HepG2 (cell line): ENCODE results near the gene CSTB. TPM values are rescaled to one million over a fixed set of nuclear protein-coding genes. Genes with fewer than 3 reads are reported as not detected.

Source experiments
- ADNP ChIP-seq: sonication (generic); formaldehyde crosslinking; IDR thresholded peaks from 2 replicates; pipeline ENCODE4 v1.4.0; 2020; ENCODE audit warnings: missing genetic modification reagents
- CCDC6 ChIP-seq: sonication (generic); formaldehyde crosslinking; IDR thresholded peaks from 2 replicates; pipeline ENCODE4 v1.8.1; 2022; ENCODE audit warnings: mild to moderate bottlenecking, missing genetic modification reagents, moderate library complexity
- CHD4 ChIP-seq: fragments of 200-600 bp; sonication (generic); IDR thresholded peaks from 2 replicates; pipeline ENCODE4 v1.7.0; 2017; ENCODE audit warnings: mild to moderate bottlenecking, low read length, borderline replicate concordance
- DDIT3 ChIP-seq: sonication (generic); formaldehyde crosslinking; IDR thresholded peaks from 2 replicates; pipeline ENCODE4 v1.4.0; 2020; ENCODE audit warnings: mild to moderate bottlenecking, missing genetic modification reagents
- DRAP1 ChIP-seq: IDR thresholded peaks from 2 replicates; pipeline ENCODE4 v1.6.1; 2016; ENCODE audit warnings: missing genetic modification reagents, missing compliant biosample characterization
- HINFP ChIP-seq: sonication (generic); formaldehyde crosslinking; IDR thresholded peaks from 2 replicates; pipeline ENCODE4 v1.4.0; 2020; ENCODE audit warnings: low read depth, mild to moderate bottlenecking, missing genetic modification reagents
- NFE2L2 ChIP-seq: fragments of 150-350 bp; IDR thresholded peaks from 2 replicates; pipeline ENCODE4 v1.6.1; 2014; ENCODE audit warnings: low read length
- PHF8 ChIP-seq: sonication (generic); formaldehyde crosslinking; IDR thresholded peaks from 2 replicates; pipeline ENCODE4 v1.5.0; 2020; ENCODE audit warnings: missing genetic modification reagents
- RFX5 ChIP-seq: IDR thresholded peaks from 2 replicates; pipeline ENCODE4 v1.6.1; 2011; ENCODE audit warnings: low read depth, low read length, improper control_type of control experiment
- SMAD1 ChIP-seq: sonication (generic); formaldehyde crosslinking; IDR thresholded peaks from 2 replicates; pipeline ENCODE4 v1.4.0; 2020; ENCODE audit warnings: missing genetic modification reagents, low read depth, mild to moderate bottlenecking, borderline replicate concordance
- SMARCC2 ChIP-seq: fragments of 450-650 bp; IDR thresholded peaks from 2 replicates; pipeline ENCODE4 v1.6.1; 2017; ENCODE audit warnings: antibody characterized with exemption, mild to moderate bottlenecking
- TCF12 ChIP-seq, 2 experiments: fragments of 450-650 bp in 1 of 2; sonication (generic) in 1 of 2; formaldehyde crosslinking in 1 of 2; IDR thresholded peaks; 2 replicates each; pipeline versions ENCODE4 v1.6.1 to v1.8.0; 2017 to 2022; ENCODE audit warnings: antibody characterized with exemption in 1 of 2, mild to moderate bottlenecking in 1 of 2, missing genetic modification reagents in 1 of 2, moderate library complexity in 1 of 2
- TCF7L2 ChIP-seq: IDR thresholded peaks from 2 replicates; pipeline ENCODE4 v1.6.1; 2011; ENCODE audit warnings: mild to moderate bottlenecking, low read depth, low read length, moderate library complexity
- TFAP4 ChIP-seq: sonication (generic); IDR thresholded peaks from 2 replicates; pipeline ENCODE4 v1.6.1; 2016; ENCODE audit warnings: low read depth, borderline replicate concordance
- ZBTB7B ChIP-seq: sonication (generic); formaldehyde crosslinking; IDR thresholded peaks from 2 replicates; pipeline ENCODE4 v1.4.0; 2020; ENCODE audit warnings: missing genetic modification reagents
- ZFY ChIP-seq: sonication (generic); formaldehyde crosslinking; IDR thresholded peaks from 2 replicates; pipeline ENCODE4 v1.4.0; 2020; ENCODE audit warnings: missing genetic modification reagents
- ZMYM3 ChIP-seq: sonication (generic); formaldehyde crosslinking; IDR thresholded peaks from 2 replicates; pipeline ENCODE4 v1.5.1; 2020; ENCODE audit warnings: mild to moderate bottlenecking, missing genetic modification reagents
- ZNF24 ChIP-seq: fragments of 450-650 bp; IDR thresholded peaks from 2 replicates; pipeline ENCODE4 v1.6.1; 2017; ENCODE audit warnings: antibody characterized with exemption, mild to moderate bottlenecking
- ZNF382 ChIP-seq: sonication (generic); formaldehyde crosslinking; IDR thresholded peaks from 2 replicates; pipeline ENCODE4 v1.5.0; 2020; ENCODE audit warnings: missing genetic modification reagents, mild to moderate bottlenecking, borderline replicate concordance
- ZNF44 ChIP-seq: sonication (generic); formaldehyde crosslinking; IDR thresholded peaks from 2 replicates; pipeline ENCODE4 v1.5.1; 2020; ENCODE audit warnings: mild to moderate bottlenecking, missing genetic modification reagents
- ZNF574 ChIP-seq: sonication (generic); formaldehyde crosslinking; IDR thresholded peaks from 2 replicates; pipeline ENCODE4 v1.4.0; 2020; ENCODE audit warnings: missing genetic modification reagents
- ZNF780A ChIP-seq: sonication (generic); formaldehyde crosslinking; IDR thresholded peaks from 2 replicates; pipeline ENCODE4 v1.8.0; 2022; ENCODE audit warnings: mild to moderate bottlenecking, missing genetic modification reagents, moderate library complexity
- polyA plus RNA-seq, 8 experiments: library from polyadenylated mRNA; depleted of rRNA in 3 of 8; stranded (reverse) in 7 of 8; unstranded in 1 of 8; fragments of >200 nt; fragmentation: Illumina TruSeq in 4 of 8; extraction: Trizol in 4 of 8; gene quantifications; 2 replicates each; pipeline versions ENCODE4 v1.2.1 to v1.2.3, GENCODE V29; 2011 to 2016; ENCODE audit warnings: low read depth in 4 of 8, missing spikeins in 1 of 8, mixed read lengths in 1 of 8; ENCODE audit not compliant: insufficient read depth in 1 of 8
- total RNA-seq, 5 experiments: library from RNA; depleted of rRNA; stranded (reverse); fragments of >200 nt; fragmentation: Illumina TruSeq; extraction: Trizol; gene quantifications; 2 replicates each; pipeline ENCODE4 v1.2.3, GENCODE V29; 2016; ENCODE audit warnings: low read depth in 1 of 5

CSTB gene
- total and polyA plus RNA-seq, 2 of the 13 experiments (the other 11 are each of a cell fraction or from before 2014, with no cell fraction given): 11.7 to 94.1 TPM

- 0 out of 2 replicates have a peak, but pooled peaks have one; percentile 16 for TF ChIP-seq ZFY (CRISPR knock-in tag)
- TF ChIP-seq ZNF44 (CRISPR knock-in tag): no peak
- TF ChIP-seq PHF8: no peak
- no peak for TF ChIP-seq ZNF574
- TF ChIP-seq TCF12 (IDR thresholded peaks at IDR 0.05): no peak
- TF ChIP-seq TCF12 (CRISPR knock-in tag; IDR thresholded peaks at IDR 0.05): no peak
- no peak for TF ChIP-seq ZMYM3 (CRISPR knock-in tag)
- no peak for TF ChIP-seq ADNP (CRISPR knock-in tag)
- no peak for TF ChIP-seq SMARCC2
- no peak for TF ChIP-seq ZNF24
- no peak for TF ChIP-seq NFE2L2
- no peak for TF ChIP-seq DDIT3 (CRISPR knock-in tag)
- peak; percentile 81; the same call in 1 of the 2 replicates for TF ChIP-seq HINFP
- no peak for TF ChIP-seq ZBTB7B
- no peak for TF ChIP-seq RFX5
- no peak for TF ChIP-seq ZNF780A
- no peak for TF ChIP-seq CHD4
- TF ChIP-seq TCF7L2: no peak
- peak; percentile 41; the same call in 1 of the 2 replicates for TF ChIP-seq TFAP4
- TF ChIP-seq DRAP1 (CRISPR knock-in tag): no peak
- no peak for TF ChIP-seq ZNF382
- peak; percentile 46; the same call in 1 of the 2 replicates for TF ChIP-seq SMAD1
- TF ChIP-seq CCDC6 (CRISPR knock-in tag): no peak
Measured at GRCh38 chr21:43810505-43811261, 34.6 kb upstream of the CSTB start (continued).
